Keratinocyte (primary cell): ENCODE data around the gene MMRN2. TPM values are rescaled to one million over a fixed set of nuclear protein-coding genes. Genes with fewer than 3 reads are reported as not detected.

ENCODE experiments used
- DNase-seq: peaks from one replicate; pipeline ENCODE4 v3.0.0-alpha.2; 2011; ENCODE audit warnings: low read depth, missing footprints, low spot score
- FAIRE-seq: peaks from 2 replicates; lab custom pipeline; 2011; peaks lifted over from hg19 to GRCh38; lab: Jason Lieb, UNC
- H2AFZ ChIP-seq: 2 replicates; pipeline ENCODE4 v1.6.0; 2012; ENCODE audit warnings: low read length, control low read depth, inconsistent platforms; ENCODE audit not compliant: control insufficient read depth
- H3K27ac ChIP-seq: 2 replicates; pipeline ENCODE4 v1.5.1; 2011; ENCODE audit warnings: low read length; ENCODE audit not compliant: control insufficient read depth, insufficient read depth
- H3K27me3 ChIP-seq: 3 replicates; pipeline ENCODE4 v1.6.0; 2011; ENCODE audit warnings: low read length; ENCODE audit not compliant: control insufficient read depth, insufficient read depth; ENCODE audit errors: extremely low read depth
- H3K36me3 ChIP-seq, 2 experiments: 2 replicates in 1 of 2; 3 replicates in 1 of 2; pipeline ENCODE4 v1.5.1; 2011; ENCODE audit warnings: low read length in 2 of 2, mild to moderate bottlenecking in 1 of 2; ENCODE audit not compliant: control insufficient read depth in 2 of 2, insufficient read depth in 2 of 2; ENCODE audit errors: extremely low read depth in 1 of 2
- H3K4me1 ChIP-seq: 3 replicates; pipeline ENCODE4 v1.5.1; 2011; ENCODE audit warnings: low read length; ENCODE audit not compliant: control insufficient read depth, insufficient read depth; ENCODE audit errors: extremely low read depth
- H3K4me2 ChIP-seq: 3 replicates; pipeline ENCODE4 v1.6.0; 2011; ENCODE audit warnings: low read depth, low read length; ENCODE audit not compliant: control insufficient read depth, insufficient read depth; ENCODE audit errors: extremely low read depth
- H3K4me3 ChIP-seq, 3 experiments: fragments of 200-600 bp in 1 of 3; sonication (generic) in 1 of 3; 2 replicates in 2 of 3; 3 replicates in 1 of 3; pipeline ENCODE4 v1.5.1; 2011 to 2016; ENCODE audit warnings: low read length in 3 of 3, mild to moderate bottlenecking in 3 of 3, control low read depth in 2 of 3, inconsistent platforms in 1 of 3, low read depth in 1 of 3, mixed read lengths in 1 of 3, mixed run types in 1 of 3, moderate library complexity in 1 of 3; ENCODE audit not compliant: control insufficient read depth in 2 of 3, insufficient read depth in 2 of 3; ENCODE audit errors: extremely low read depth in 1 of 3
- H3K79me2 ChIP-seq: 2 replicates; pipeline ENCODE4 v1.6.0; 2012; ENCODE audit warnings: low read length; ENCODE audit not compliant: control insufficient read depth, insufficient read depth
- H3K9ac ChIP-seq: 3 replicates; pipeline ENCODE4 v1.6.0; 2011; ENCODE audit warnings: low read length; ENCODE audit not compliant: control insufficient read depth, insufficient read depth; ENCODE audit errors: extremely low read depth
- H3K9me1 ChIP-seq: 3 replicates; pipeline ENCODE4 v1.6.0; 2011; ENCODE audit warnings: low read length; ENCODE audit not compliant: control insufficient read depth, insufficient read depth; ENCODE audit errors: extremely low read depth
- H3K9me3 ChIP-seq: 2 replicates; pipeline ENCODE4 v1.5.1; 2012; ENCODE audit warnings: low read depth, low read length; ENCODE audit not compliant: control insufficient read depth
- H4K20me1 ChIP-seq: 3 replicates; pipeline ENCODE4 v1.6.0; 2011; ENCODE audit warnings: low read length; ENCODE audit not compliant: control insufficient read depth, insufficient read depth; ENCODE audit errors: extremely low read depth
- CTCF ChIP-seq, 3 experiments: IDR thresholded peaks in 1 of 3; conservative IDR thresholded peaks in 1 of 3; optimal IDR thresholded peaks in 1 of 3; 2 replicates in 2 of 3; 3 replicates in 1 of 3; pipeline versions ENCODE3 to v1.5.1; 2011; ENCODE audit warnings: low read length in 3 of 3, mild to moderate bottlenecking in 3 of 3, moderate library complexity in 2 of 3, control low read depth in 1 of 3, inconsistent platforms in 1 of 3; ENCODE audit not compliant: insufficient read depth in 2 of 3; ENCODE audit errors: extremely low read depth in 1 of 3
- EZH2 ChIP-seq: IDR thresholded peaks from one replicate; pipeline ENCODE4 v1.6.1; 2012; ENCODE audit warnings: inconsistent platforms, mild to moderate bottlenecking, low read length, moderate library complexity
- dilution Hi-C: fragments of 300-500 bp; cut with MboI; formaldehyde crosslinking; loops from one replicate; pipeline ENCODE4 v1.7.0; 2020; ENCODE audit warnings: low sequenced_read_pairs; ENCODE audit not compliant: extremely low pct_ligation_motif_present
- polyA plus RNA-seq, 5 experiments: library from polyadenylated mRNA; depleted of rRNA in 3 of 5; stranded (reverse) in 3 of 5; stranded (forward) in 1 of 5; unstranded in 1 of 5; fragments of >200 nt; gene quantifications; 1 replicate in 1 of 5; 2 replicates in 3 of 5; 3 replicates in 1 of 5; pipeline versions ENCODE4 v1.2.1 to v1.2.3, GENCODE V29; 2011 to 2012; ENCODE audit warnings: missing spikeins in 2 of 5, low read depth in 1 of 5, low replicate concordance in 1 of 5

MMRN2 gene
- polyA plus RNA-seq, 1 donor (not counting 4 experiments of a cell fraction or from before 2014, with no cell fraction given), result 13.8 TPM

GRCh38 chr10:86942441-86943315 is 14.7 kb downstream of the MMRN2 start:
- H2AFZ ChIP-seq, result no peak overlapping the region
- no peak overlapping the region for H3K4me3 ChIP-seq
- no peaks in the 10 kb centered on the region for H3K79me2 ChIP-seq
- TF ChIP-seq CTCF (optimal IDR thresholded peaks at IDR 0.05 in 1 of 3, IDR thresholded peaks at IDR 0.05 in 1 of 3, conservative IDR thresholded peaks at IDR 0.05 in 1 of 3; ENCODE audit: extremely low read depth in 1 of 3, insufficient read depth in 2 of 3, low read length in 3 of 3), result no peak
- TF ChIP-seq EZH2, result no peak
- dilution Hi-C loops, result no loop called here
- H3K27me3 ChIP-seq, result no peaks in the 10 kb centered on the region
- H3K27ac ChIP-seq, result no peak overlapping the region
- H3K4me1 ChIP-seq, result no peaks in the 10 kb centered on the region
- DNase-seq, result no peak
- no peaks in the 10 kb centered on the region for H4K20me1 ChIP-seq
- H3K9ac ChIP-seq, result no peak overlapping the region
- FAIRE-seq, result no peak
- H3K9me3 ChIP-seq, result no peaks in the 10 kb centered on the region
- peaks cover 0 to 5% of the 10 kb centered on the region in 2 experiments for H3K36me3 ChIP-seq
- no peaks in the 10 kb centered on the region for H3K9me1 ChIP-seq
- no peak overlapping the region for H3K4me2 ChIP-seq

- FAIRE-seq (no peak), DNase-seq (no peak)
- no peaks in the 10 kb centered on the region for H3K79me2 ChIP-seq
- no peak overlapping the region for H3K4me3 ChIP-seq
- no peaks in the 10 kb centered on the region for H3K27me3 ChIP-seq
- H3K9ac ChIP-seq, result no peak overlapping the region
- dilution Hi-C loops, result no loop called here
- H2AFZ ChIP-seq, result no peak overlapping the region
- no peaks in the 10 kb centered on the region for H3K9me3 ChIP-seq
- no peaks in the 10 kb centered on the region for H3K4me1 ChIP-seq
- peaks cover under 1 to 5% of the 10 kb centered on the region in 2 experiments for H3K36me3 ChIP-seq
- no peak for TF ChIP-seq EZH2
- TF ChIP-seq CTCF (optimal IDR thresholded peaks at IDR 0.05 in 1 of 3, IDR thresholded peaks at IDR 0.05 in 1 of 3, conservative IDR thresholded peaks at IDR 0.05 in 1 of 3; ENCODE audit: extremely low read depth in 1 of 3, insufficient read depth in 2 of 3, low read length in 3 of 3), result no peak
- no peak overlapping the region for H3K4me2 ChIP-seq
- no peaks in the 10 kb centered on the region for H3K9me1 ChIP-seq
- H3K27ac ChIP-seq, result no peak overlapping the region
- H4K20me1 ChIP-seq, result no peaks in the 10 kb centered on the region
Measured at GRCh38 chr10:86941991-86942421, 15.4 kb downstream of the MMRN2 start.
